Islet precursor cell (in vitro differentiated cells): ENCODE data around the gene ROMO1.
"Not testable (repeated sequence)": the region's sequence is repeated elsewhere in the genome, so short reads cannot be mapped to it uniquely, and the experiment has no call there.

ENCODE experiments used
- DNase-seq: peaks from one replicate; pipeline ENCODE4 v3.0.0-alpha.2; 2018

The ROMO1 gene

GRCh38 chr20:35731862-35732643 lies 32.8 kb downstream of the ROMO1 start:
- DNase-seq = no peak

- no peak for DNase-seq
Observed at GRCh38 chr20:35732644-35732982, 33.4 kb downstream of the ROMO1 start.

- DNase-seq = no peak
Observed at GRCh38 chr20:35734374-35734773, 35.2 kb downstream of the ROMO1 start.

GRCh38 chr20:35734777-35735649 lies 35.8 kb downstream of the ROMO1 start:
- DNase-seq = no peak

GRCh38 chr20:35735826-35736470 lies 36.7 kb downstream of the ROMO1 start:
- no peak for DNase-seq

GRCh38 chr20:35737865-35738333 lies 38.7 kb downstream of the ROMO1 start:
- DNase-seq = no peak

- DNase-seq = no peak
Observed at GRCh38 chr20:35738410-35739179, 39.4 kb downstream of the ROMO1 start.

GRCh38 chr20:35739294-35740163 lies 40.3 kb downstream of the ROMO1 start:
- DNase-seq = no peak

GRCh38 chr20:35741892-35742740 lies 42.9 kb downstream of the ROMO1 start, which contains the start of gene RBM39:
Gene RBM39 (minus strand): TSS chr20:35742260. CDS start chr20:35740874, 1,386 bp downstream.
- DNase-seq = peak; percentile 100

GRCh38 chr20:35742741-35743523 lies 43.7 kb downstream of the ROMO1 start:
- DNase-seq = no peak

- DNase-seq = no peak
Observed at GRCh38 chr20:35743693-35744491, 44.7 kb downstream of the ROMO1 start.

GRCh38 chr20:35744492-35744841 lies 45.3 kb downstream of the ROMO1 start:
- DNase-seq = not testable (repeated sequence)
